ENCODE measurements around the gene MRPL18.
A peak's percentile ranks its signal among the peaks of the same experiment; 100 is the strongest.
"Not testable (repeated sequence)": the region's sequence is repeated elsewhere in the genome, so short reads cannot be mapped to it uniquely, and the experiment has no call there.

Gene MRPL18

GRCh38 chr6:159772196-159772595, 18.1 kb upstream of the MRPL18 start:
- DNase-seq (ENCODE audit: low read depth in 2 of 2) = no peak

- no peak for DNase-seq (ENCODE audit: low read depth in 2 of 2)
Observed at GRCh38 chr6:159777240-159777904, 12.9 kb upstream of the MRPL18 start.

GRCh38 chr6:159778131-159778530, 12.1 kb upstream of the MRPL18 start:
- DNase-seq (ENCODE audit: low read depth in 2 of 2) = no peak

GRCh38 chr6:159778542-159779103, 11.6 kb upstream of the MRPL18 start:
- DNase-seq (ENCODE audit: low read depth in 2 of 2) = no peak

- DNase-seq (ENCODE audit: low read depth in 2 of 2) = no peak
Observed at GRCh38 chr6:159788276-159788675, 2.0 kb upstream of the MRPL18 start.

GRCh38 chr6:159788753-159789376, 1.4 kb upstream of the MRPL18 start:
- no peak for DNase-seq (ENCODE audit: low read depth in 2 of 2)

- DNase-seq (ENCODE audit: low read depth in 2 of 2) = peak; percentile 99
Observed at GRCh38 chr6:159789377-159790148, 704 bp upstream of the MRPL18 start, which contains the start of gene TCP1. Gene TCP1 (minus strand): TSS chr6:159789602. CDS start chr6:159789468, 134 bp downstream.

- no peak for DNase-seq (ENCODE audit: low read depth in 2 of 2)
Observed at GRCh38 chr6:159790956-159791598, 810 bp downstream of the MRPL18 start.

- DNase-seq (ENCODE audit: low read depth in 2 of 2) = not testable (repeated sequence)
Observed at GRCh38 chr6:159794976-159795375, 4.7 kb downstream of the MRPL18 start.

- DNase-seq (ENCODE audit: low read depth in 2 of 2) = no peak
Observed at GRCh38 chr6:159797554-159797953, 7.3 kb downstream of the MRPL18 start.

GRCh38 chr6:159800141-159800865, 10.0 kb downstream of the MRPL18 start, which contains the start of gene PNLDC1:
Gene PNLDC1 (plus strand): TSS chr6:159800276. CDS start chr6:159800308, 32 bp downstream.
- DNase-seq (ENCODE audit: low read depth in 2 of 2) = no peak

- DNase-seq (ENCODE audit: low read depth in 2 of 2) = no peak
Observed at GRCh38 chr6:159801935-159802334, 11.7 kb downstream of the MRPL18 start.

GRCh38 chr6:159804504-159804903, 14.2 kb downstream of the MRPL18 start:
- DNase-seq (ENCODE audit: low read depth in 2 of 2) = no peak

- DNase-seq (ENCODE audit: low read depth in 2 of 2) = no peak
Observed at GRCh38 chr6:159805440-159806020, 15.3 kb downstream of the MRPL18 start.

- no peak for DNase-seq (ENCODE audit: low read depth in 2 of 2)
Observed at GRCh38 chr6:159806021-159806458, 15.8 kb downstream of the MRPL18 start.

GRCh38 chr6:159807150-159807858, 17.0 kb downstream of the MRPL18 start:
- no peak for DNase-seq (ENCODE audit: low read depth in 2 of 2)

- DNase-seq (ENCODE audit: low read depth in 2 of 2) = no peak
Observed at GRCh38 chr6:159808647-159809046, 18.4 kb downstream of the MRPL18 start.

GRCh38 chr6:159809149-159809548, 18.9 kb downstream of the MRPL18 start:
- DNase-seq (ENCODE audit: low read depth in 2 of 2) = no peak

GRCh38 chr6:159813781-159814180, 23.5 kb downstream of the MRPL18 start:
- DNase-seq (ENCODE audit: low read depth in 2 of 2) = no peak

- DNase-seq (ENCODE audit: low read depth in 2 of 2) = no peak
Observed at GRCh38 chr6:159815410-159815809, 25.1 kb downstream of the MRPL18 start.

Data from fibroblast of skin of left quadriceps (primary cell).